Measurements from ENCODE around the gene TMED6. TPM values are rescaled to one million over a fixed set of nuclear protein-coding genes. Genes with fewer than 3 reads are reported as not detected.

The TMED6 gene
- polyA plus RNA-seq, 3 donors, result 0.29 TPM; not detected in 2

DNA sequence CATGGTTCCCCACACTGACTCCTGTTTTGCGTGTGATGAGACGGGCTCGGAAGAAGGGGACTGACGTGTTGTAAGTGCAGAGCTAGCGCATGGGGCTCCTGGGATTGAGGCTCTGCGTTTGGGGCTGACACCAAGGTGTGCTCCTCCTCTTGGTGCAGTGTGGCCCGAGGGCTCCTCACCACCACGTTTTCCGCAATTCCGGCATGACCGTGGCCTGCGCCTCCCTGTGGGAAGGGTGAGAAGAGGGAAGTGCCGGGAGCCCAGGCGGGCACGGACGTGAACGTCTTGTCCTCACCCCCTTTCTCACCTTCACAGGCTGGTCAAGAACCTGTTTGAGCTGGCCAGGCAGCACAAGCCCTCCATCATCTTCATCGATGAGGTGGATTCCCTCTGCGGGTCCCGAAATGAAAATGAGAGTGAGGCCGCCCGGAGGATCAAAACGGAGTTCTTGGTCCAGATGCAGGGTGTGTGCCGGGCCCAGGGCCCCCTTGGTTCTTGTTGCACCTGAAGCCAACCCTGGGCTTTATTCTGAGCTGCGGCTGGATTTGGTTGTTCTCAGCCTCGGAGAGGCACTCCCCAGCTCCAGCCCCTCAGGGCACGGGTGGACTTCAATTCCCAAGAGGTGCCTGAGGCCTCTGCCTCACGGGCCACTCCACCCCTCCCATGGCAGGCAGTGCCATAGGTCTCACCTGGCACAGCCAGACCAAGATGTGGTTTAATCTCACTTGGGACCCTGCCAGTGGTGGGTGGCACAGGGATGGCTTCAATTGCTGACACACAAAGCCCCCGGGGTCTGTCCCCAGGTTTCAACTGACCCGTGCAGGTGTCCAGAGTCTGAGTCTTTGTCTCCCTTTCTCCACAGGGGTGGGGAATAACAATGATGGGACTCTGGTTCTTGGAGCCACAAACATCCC, 31.5 kb downstream of the TMED6 start:
- H3K9me3 ChIP-seq (replicated peaks in 1 of 2; ENCODE audit: control insufficient read depth in 1 of 2, insufficient read depth in 1 of 2, low read length in 2 of 2), result no peaks in the 10 kb centered on the region
- H3K4me1 Mint-ChIP-seq, result peaks cover 6% of the 10 kb centered on the region
- H4K20me1 ChIP-seq (ENCODE audit: insufficient read depth, low read length), result peaks cover 89% of the 10 kb centered on the region
- no peak for DNase-seq
- TF ChIP-seq CTCF (IDR thresholded peaks at IDR 0.05), result no peak
- H3K27ac ChIP-seq (ENCODE audit: low read depth in 1 of 2, low read length in 2 of 2), result no peak overlapping the region
- H3K27me3 Mint-ChIP-seq (ENCODE audit: low read depth in 3 of 3), result peaks cover 0 to 1% (median 0%) of the 10 kb centered on the region in 3 donors
- H3K27me3 ChIP-seq (ENCODE audit: control insufficient read depth in 2 of 2, insufficient read depth in 2 of 2, low read length in 2 of 2), result no peaks in the 10 kb centered on the region
- H3K9me3 Mint-ChIP-seq, result peaks cover 0 to 2% (median 0%) of the 10 kb centered on the region in 7 donors
- no peak overlapping the region for H3K4me2 ChIP-seq (replicated peaks; ENCODE audit: extremely low read depth, low read length, poor library complexity, severe bottlenecking)
- H3K4me3 ChIP-seq (replicated peaks in 1 of 3; ENCODE audit: low read depth in 2 of 3, low read length in 3 of 3), result no peak overlapping the region
- no peaks in the 10 kb centered on the region for H3K4me1 ChIP-seq (ENCODE audit: control insufficient read depth in 1 of 2, insufficient read depth in 2 of 2, low read length in 2 of 2)
- peaks cover 85 to 99% of the 10 kb centered on the region in 2 donors for H3K36me3 Mint-ChIP-seq
- no peak overlapping the region for H3K9ac ChIP-seq (ENCODE audit: insufficient read depth, low read length, poor library complexity, severe bottlenecking)
- intact Hi-C loops (cut with micrococcal nuclease), result loop anchor here in 1 of 2 donors (10.0 kb wide), 1 partner anchor 185 kb away; the partner anchor contains the start of genes CHTF8 and UTP4
- peaks cover 51% of the 10 kb centered on the region for H3K79me2 ChIP-seq (ENCODE audit: insufficient read depth, low read length)
- H3K4me3 Mint-ChIP-seq, result no peak overlapping the region
- peak overlapping the region in 4 of 7 donors; percentile 20 to 47 (median 32) for H3K27ac Mint-ChIP-seq
- 98% methylated on average over 18 of the region's 30 CpGs for WGBS (ENCODE audit: insufficient coverage)
- no peak overlapping the region for H2AFZ ChIP-seq (ENCODE audit: insufficient read depth, low read depth, low read length, poor library complexity, severe bottlenecking)
- H3K36me3 ChIP-seq (replicated peaks in 1 of 2; ENCODE audit: control insufficient read depth in 1 of 2, insufficient read depth in 2 of 2, low read length in 2 of 2), result peaks cover 93 to 100% of the 10 kb centered on the region in 2 donors

DNA sequence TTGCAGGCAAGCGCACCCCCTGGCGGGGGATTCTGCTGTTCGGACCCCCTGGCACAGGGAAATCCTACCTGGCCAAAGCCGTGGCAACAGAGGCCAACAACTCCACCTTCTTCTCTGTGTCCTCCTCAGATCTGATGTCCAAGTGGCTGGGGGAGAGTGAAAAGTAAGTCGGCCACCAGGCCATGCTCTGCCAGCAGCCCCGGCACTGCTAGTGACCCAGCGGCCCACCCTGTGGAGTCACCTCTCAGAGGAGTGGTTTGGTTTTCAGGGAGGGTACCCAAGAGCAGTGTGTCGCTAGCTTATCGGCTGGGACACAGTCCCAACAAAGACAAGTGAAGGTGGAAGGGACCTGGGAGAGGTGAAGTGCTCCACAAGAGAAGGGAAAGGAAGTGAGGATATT, 32.2 kb downstream of the TMED6 start:
- 98% methylated on average over 9 of the region's 9 CpGs for WGBS (ENCODE audit: insufficient coverage)
- H3K9ac ChIP-seq (ENCODE audit: insufficient read depth, low read length, poor library complexity, severe bottlenecking), result no peak overlapping the region
- Mint-ChIP-seq H3K27ac (peak overlapping the region in 2 of 7 donors; percentile 7 to 47), H3K27me3 (ENCODE audit: low read depth in 3 of 3) (peaks cover 0 to under 1% (median 0%) of the 10 kb centered on the region in 3 donors), H3K4me3 (no peak overlapping the region), H3K36me3 (peaks cover 82 to 99% of the 10 kb centered on the region in 2 donors), H3K9me3 (peaks cover 0 to 2% (median 0%) of the 10 kb centered on the region in 7 donors), H3K4me1 (peaks cover 4% of the 10 kb centered on the region)
- H3K9me3 ChIP-seq (replicated peaks in 1 of 2; ENCODE audit: control insufficient read depth in 1 of 2, insufficient read depth in 1 of 2, low read length in 2 of 2), result no peaks in the 10 kb centered on the region
- H2AFZ ChIP-seq (ENCODE audit: insufficient read depth, low read depth, low read length, poor library complexity, severe bottlenecking), result no peak overlapping the region
- H3K4me2 ChIP-seq (replicated peaks; ENCODE audit: extremely low read depth, low read length, poor library complexity, severe bottlenecking), result no peak overlapping the region
- H3K4me1 ChIP-seq (ENCODE audit: control insufficient read depth in 1 of 2, insufficient read depth in 2 of 2, low read length in 2 of 2), result no peaks in the 10 kb centered on the region
- H4K20me1 ChIP-seq (ENCODE audit: insufficient read depth, low read length), result peaks cover 89% of the 10 kb centered on the region
- H3K27me3 ChIP-seq (ENCODE audit: control insufficient read depth in 2 of 2, insufficient read depth in 2 of 2, low read length in 2 of 2), result no peaks in the 10 kb centered on the region
- H3K79me2 ChIP-seq (ENCODE audit: insufficient read depth, low read length), result peaks cover 50% of the 10 kb centered on the region
- no peak overlapping the region for H3K4me3 ChIP-seq (replicated peaks in 1 of 3; ENCODE audit: low read depth in 2 of 3, low read length in 3 of 3)
- no peak for TF ChIP-seq CTCF (IDR thresholded peaks at IDR 0.05)
- peaks cover 92 to 100% of the 10 kb centered on the region in 2 donors for H3K36me3 ChIP-seq (replicated peaks in 1 of 2; ENCODE audit: control insufficient read depth in 1 of 2, insufficient read depth in 2 of 2, low read length in 2 of 2)
- DNase-seq, result no peak
- no peak overlapping the region for H3K27ac ChIP-seq (ENCODE audit: low read depth in 1 of 2, low read length in 2 of 2)
- intact Hi-C loops (cut with micrococcal nuclease), result loop anchor here in 1 of 2 donors (10.0 kb wide), 1 partner anchor 185 kb away; the partner anchor contains the start of genes CHTF8 and UTP4
